H1 (cell line): ENCODE data around the gene NDRG4. TPM values are rescaled to one million over a fixed set of nuclear protein-coding genes. Genes with fewer than 3 reads are reported as not detected.

Experiments
- ASH2L ChIP-seq: fragments of 200-600, 300-600 bp; sonication (generic); IDR thresholded peaks from one replicate; pipeline ENCODE4 v1.7.1; 2017; ENCODE audit warnings: low read length
- BACH1 ChIP-seq: IDR thresholded peaks from 2 replicates; pipeline ENCODE4 v1.6.1; 2012; ENCODE audit warnings: low read length, improper control_type of control experiment
- CBX8 ChIP-seq: fragments of 300-800, 300-1000 bp; sonication (generic); IDR thresholded peaks from 2 replicates; pipeline ENCODE4 v1.7.1; 2016; ENCODE audit warnings: low read depth, low read length, borderline replicate concordance
- CHD1 ChIP-seq: IDR thresholded peaks from 2 replicates; pipeline ENCODE4 v1.6.1; 2012; ENCODE audit warnings: low read depth, low read length, improper control_type of control experiment
- GABPA ChIP-seq: IDR thresholded peaks from 2 replicates; pipeline ENCODE4 v1.6.1; 2011; ENCODE audit warnings: mild to moderate bottlenecking, low read length, moderate library complexity, borderline replicate concordance; ENCODE audit not compliant: insufficient read depth
- KDM4A ChIP-seq: IDR thresholded peaks from one replicate; pipeline ENCODE4 v1.7.1; 2012; ENCODE audit warnings: low read depth, mild to moderate bottlenecking, moderate library complexity, low read length, inconsistent platforms; ENCODE audit not compliant: severe bottlenecking
- SIRT6 ChIP-seq: IDR thresholded peaks from one replicate; pipeline ENCODE4 v1.7.1; 2012; ENCODE audit warnings: low read length, inconsistent platforms
- SRF ChIP-seq: IDR thresholded peaks from 2 replicates; pipeline ENCODE4 v1.6.1; 2011; ENCODE audit warnings: mild to moderate bottlenecking, low read depth, low read length, moderate library complexity
- YY1 ChIP-seq: IDR thresholded peaks from 2 replicates; pipeline ENCODE4 v1.6.1; 2011; ENCODE audit warnings: low read depth, mild to moderate bottlenecking, low read length
- ZNF274 ChIP-seq: IDR thresholded peaks from 2 replicates; pipeline ENCODE4 v1.7.0; 2012; ENCODE audit warnings: low read length, borderline replicate concordance; ENCODE audit errors: extremely low read depth
- polyA plus RNA-seq, 7 experiments: library from polyadenylated mRNA; depleted of rRNA in 3 of 7; stranded (reverse) in 5 of 7; unstranded in 2 of 7; fragments of >200 nt in 5 of 7; fragments of 200-250 nt in 2 of 7; gene quantifications; 1 replicate in 5 of 7; 2 replicates in 1 of 7; 4 replicates in 1 of 7; pipeline versions ENCODE4 v1.2.1 to v1.2.3, GENCODE V29; 2011 to 2013; ENCODE audit warnings: missing spikeins in 2 of 7, mixed read lengths in 2 of 7
- total RNA-seq: library from RNA; stranded (reverse); fragmentation: NEBNext Ultra II Directional; extraction: Animal tissue kit (Norgen Biotek cat#: 25700); gene quantifications from 2 replicates; pipeline ENCODE4 v1.2.1, GENCODE V29; 2021
- TF ChIP-seq, protein P1 (sequence below): IDR thresholded peaks from 2 replicates; pipeline ENCODE4 v1.6.1; 2012; ENCODE audit warnings: low read length, inconsistent platforms

NDRG4 gene
- total and polyA plus RNA-seq, 2 of the 8 experiments (the other 6 are each of a cell fraction or from before 2014, with no cell fraction given) = 20.8 to 30.9 TPM

DNA sequence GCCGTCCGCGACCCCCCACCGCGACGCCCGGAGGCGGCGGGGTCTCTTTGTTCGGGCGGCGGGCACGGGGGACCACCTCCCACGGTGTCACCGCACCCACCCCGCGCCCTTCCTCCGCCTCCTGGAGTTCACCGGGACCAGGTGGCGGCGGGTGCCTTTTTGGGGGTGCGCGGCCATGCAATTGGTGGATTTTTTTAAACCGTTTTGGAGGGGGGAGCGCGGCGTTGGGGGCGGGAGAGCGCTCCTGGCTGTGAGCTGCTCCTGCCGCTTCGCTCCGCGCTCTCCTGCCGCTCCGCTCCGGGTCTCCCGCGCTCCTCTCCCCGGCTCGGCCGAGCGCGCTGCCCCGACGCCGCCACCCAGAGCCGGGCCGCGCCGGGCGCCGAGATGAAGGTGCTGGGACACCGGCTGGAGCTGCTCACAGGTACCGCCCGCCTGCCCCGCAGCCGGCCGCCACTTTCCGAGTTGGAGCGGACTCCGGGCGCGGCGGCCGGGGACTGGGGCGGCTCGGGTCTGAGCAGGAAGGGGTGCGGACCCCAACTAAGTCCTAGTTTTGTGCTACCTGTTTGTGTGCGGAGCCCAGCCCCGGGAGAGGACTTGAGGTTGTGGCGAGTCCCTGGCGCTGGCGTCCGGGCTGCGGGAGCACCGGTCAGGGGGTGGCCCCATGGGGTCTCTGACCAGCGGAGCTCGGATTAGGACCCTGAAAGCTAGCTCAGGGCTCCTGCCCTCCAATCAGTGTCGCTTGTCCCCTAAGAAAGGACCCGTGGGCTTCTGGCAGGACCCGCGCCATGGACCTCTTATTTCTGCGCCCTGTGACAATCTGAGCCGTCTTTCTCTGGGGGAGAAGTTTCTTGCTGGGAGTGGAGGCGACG is 35.7 kb upstream of the NDRG4 start (continued):
- TF ChIP-seq, protein P1, sequence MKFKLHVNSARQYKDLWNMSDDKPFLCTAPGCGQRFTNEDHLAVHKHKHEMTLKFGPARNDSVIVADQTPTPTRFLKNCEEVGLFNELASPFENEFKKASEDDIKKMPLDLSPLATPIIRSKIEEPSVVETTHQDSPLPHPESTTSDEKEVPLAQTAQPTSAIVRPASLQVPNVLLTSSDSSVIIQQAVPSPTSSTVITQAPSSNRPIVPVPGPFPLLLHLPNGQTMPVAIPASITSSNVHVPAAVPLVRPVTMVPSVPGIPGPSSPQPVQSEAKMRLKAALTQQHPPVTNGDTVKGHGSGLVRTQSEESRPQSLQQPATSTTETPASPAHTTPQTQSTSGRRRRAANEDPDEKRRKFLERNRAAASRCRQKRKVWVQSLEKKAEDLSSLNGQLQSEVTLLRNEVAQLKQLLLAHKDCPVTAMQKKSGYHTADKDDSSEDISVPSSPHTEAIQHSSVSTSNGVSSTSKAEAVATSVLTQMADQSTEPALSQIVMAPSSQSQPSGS = no peak
- TF ChIP-seq GABPA (no peak), BACH1 (no peak), SIRT6 (no peak), ASH2L (no peak), SRF (no peak), YY1 (no peak), ZNF274 (no peak), CHD1 (no peak), KDM4A (peak; percentile 92), CBX8 (no peak)
